Activated T-helper 1 cell treated with anti-CD3 and anti-CD28 coated beads, Interleukin-12 subunit alpha, Interleukin-12 subunit beta, Interleukin-2, Interleukin-4 antibody, amounts not matched to agents 30 ng/mL and 10 ng/mL and 1 ng/mL, durations not matched to agents 14 hours and 24 hours and 36 hours (primary cell): ENCODE measurements around the gene GDAP2. TPM values are rescaled to one million over a fixed set of nuclear protein-coding genes. Genes with fewer than 3 reads are reported as not detected.

Source experiments
- DNase-seq: peaks from one replicate; pipeline ENCODE4 v3.0.0; 2021; ENCODE audit warnings: low spot score
- H3K27ac Mint-ChIP-seq: one replicate; pipeline ENCODE4 v1.8.0; 2021; ENCODE audit warnings: mild to moderate bottlenecking, mixed read lengths
- H3K27me3 Mint-ChIP-seq: one replicate; pipeline ENCODE4 v1.8.0; 2022; ENCODE audit warnings: mild to moderate bottlenecking, moderate library complexity, mixed read lengths; ENCODE audit not compliant: insufficient read depth
- H3K36me3 Mint-ChIP-seq: one replicate; pipeline ENCODE4 v1.8.0; 2021; ENCODE audit warnings: low read depth, mixed read lengths
- H3K4me1 Mint-ChIP-seq: one replicate; pipeline ENCODE4 v1.8.0; 2021; ENCODE audit warnings: low read depth, mixed read lengths
- H3K4me3 Mint-ChIP-seq: one replicate; pipeline ENCODE4 v1.8.0; 2021; ENCODE audit warnings: mild to moderate bottlenecking, moderate library complexity, mixed read lengths
- H3K9me3 Mint-ChIP-seq: one replicate; pipeline ENCODE4 v1.8.0; 2021; ENCODE audit warnings: mixed read lengths
- intact Hi-C: fragments of 100-400 bp; cut with micrococcal nuclease; formaldehyde crosslinking; loops from one replicate; pipeline ENCODE4 v1.15.1; 2024
- total RNA-seq: library from RNA; stranded (reverse); gene quantifications from 2 replicates; pipeline ENCODE4 v1.2.3, GENCODE V29; 2022

Gene GDAP2
- total RNA-seq, 1 donor from 2014 or later: 29.0 TPM

GRCh38 chr1:117826119-117826518 lies 103.3 kb downstream of the GDAP2 start:
- Mint-ChIP-seq H3K27me3 (no peaks in the 10 kb centered on the region), H3K27ac (no peak overlapping the region), H3K36me3 (no peaks in the 10 kb centered on the region), H3K9me3 (peaks cover 4% of the 10 kb centered on the region), H3K4me1 (no peaks in the 10 kb centered on the region), H3K4me3 (no peak overlapping the region)
- DNase-seq: no peak
- intact Hi-C loops: no loop called here

- no peak overlapping the region for H3K4me3 Mint-ChIP-seq
Measured at GRCh38 chr1:117825414-117825813, 104.0 kb downstream of the GDAP2 start.

GRCh38 chr1:117824616-117825015 lies 104.8 kb downstream of the GDAP2 start:
- intact Hi-C loops: no loop called here
- H3K4me1 Mint-ChIP-seq: no peaks in the 10 kb centered on the region
- H3K27ac Mint-ChIP-seq: no peak overlapping the region
- H3K36me3 Mint-ChIP-seq: no peaks in the 10 kb centered on the region
- H3K27me3 Mint-ChIP-seq: no peaks in the 10 kb centered on the region
- no peak overlapping the region for H3K4me3 Mint-ChIP-seq
- peaks cover 4% of the 10 kb centered on the region for H3K9me3 Mint-ChIP-seq
- DNase-seq: no peak

More at GRCh38 chr1:117825414-117825813, 104.0 kb downstream of the GDAP2 start:
- Mint-ChIP-seq H3K36me3 (no peaks in the 10 kb centered on the region), H3K9me3 (peaks cover 4% of the 10 kb centered on the region), H3K27me3 (no peaks in the 10 kb centered on the region), H3K4me1 (no peaks in the 10 kb centered on the region), H3K27ac (no peak overlapping the region)
- intact Hi-C loops: no loop called here
- DNase-seq: no peak

- intact Hi-C loops: no loop called here
- no peaks in the 10 kb centered on the region for H3K36me3 Mint-ChIP-seq
- no peak for DNase-seq
- H3K4me3 Mint-ChIP-seq: no peak overlapping the region
- H3K4me1 Mint-ChIP-seq: no peaks in the 10 kb centered on the region
- no peaks in the 10 kb centered on the region for H3K27me3 Mint-ChIP-seq
- H3K9me3 Mint-ChIP-seq: peaks cover 4% of the 10 kb centered on the region
- no peak overlapping the region for H3K27ac Mint-ChIP-seq
Measured at GRCh38 chr1:117821774-117822482, 107.5 kb downstream of the GDAP2 start.

- Mint-ChIP-seq H3K36me3 (no peaks in the 10 kb centered on the region), H3K27ac (no peak overlapping the region), H3K4me1 (no peaks in the 10 kb centered on the region), H3K4me3 (no peak overlapping the region), H3K9me3 (peaks cover 4% of the 10 kb centered on the region), H3K27me3 (no peaks in the 10 kb centered on the region)
- intact Hi-C loops: no loop called here
- no peak for DNase-seq
Measured at GRCh38 chr1:117821382-117821755, 108.1 kb downstream of the GDAP2 start.

GRCh38 chr1:117820694-117821381 lies 108.6 kb downstream of the GDAP2 start:
- Mint-ChIP-seq H3K36me3 (no peaks in the 10 kb centered on the region), H3K9me3 (peaks cover 4% of the 10 kb centered on the region), H3K27me3 (no peaks in the 10 kb centered on the region), H3K27ac (no peak overlapping the region), H3K4me3 (no peak overlapping the region), H3K4me1 (no peaks in the 10 kb centered on the region)
- DNase-seq: no peak
- intact Hi-C loops: no loop called here

- Mint-ChIP-seq H3K27me3 (no peaks in the 10 kb centered on the region), H3K27ac (no peak overlapping the region), H3K9me3 (peaks cover 4% of the 10 kb centered on the region), H3K36me3 (no peaks in the 10 kb centered on the region), H3K4me3 (no peak overlapping the region), H3K4me1 (no peaks in the 10 kb centered on the region)
- intact Hi-C loops: no loop called here
- no peak for DNase-seq
Measured at GRCh38 chr1:117820096-117820495, 109.3 kb downstream of the GDAP2 start.

GRCh38 chr1:117819301-117819700 lies 110.1 kb downstream of the GDAP2 start:
- H3K27ac Mint-ChIP-seq: no peak overlapping the region
- H3K36me3 Mint-ChIP-seq: no peaks in the 10 kb centered on the region
- H3K4me1 Mint-ChIP-seq: no peaks in the 10 kb centered on the region
- no peaks in the 10 kb centered on the region for H3K27me3 Mint-ChIP-seq
- intact Hi-C loops: no loop called here
- H3K9me3 Mint-ChIP-seq: peaks cover 4% of the 10 kb centered on the region
- no peak overlapping the region for H3K4me3 Mint-ChIP-seq
- DNase-seq: no peak

GRCh38 chr1:117818456-117818855 lies 111.0 kb downstream of the GDAP2 start:
- intact Hi-C loops: no loop called here
- peaks cover 2% of the 10 kb centered on the region for H3K27me3 Mint-ChIP-seq

GRCh38 chr1:117817629-117818028 lies 111.8 kb downstream of the GDAP2 start:
- H3K27me3 Mint-ChIP-seq: peaks cover 3% of the 10 kb centered on the region
- no peak overlapping the region for H3K4me3 Mint-ChIP-seq
- no peak overlapping the region for H3K27ac Mint-ChIP-seq
- DNase-seq: no peak
- intact Hi-C loops: no loop called here
- no peaks in the 10 kb centered on the region for H3K36me3 Mint-ChIP-seq
- H3K4me1 Mint-ChIP-seq: no peaks in the 10 kb centered on the region
- no peaks in the 10 kb centered on the region for H3K9me3 Mint-ChIP-seq

More at GRCh38 chr1:117818456-117818855, 111.0 kb downstream of the GDAP2 start:
- DNase-seq: no peak
- Mint-ChIP-seq H3K36me3 (no peaks in the 10 kb centered on the region), H3K4me3 (no peak overlapping the region), H3K4me1 (no peaks in the 10 kb centered on the region), H3K9me3 (no peaks in the 10 kb centered on the region), H3K27ac (no peak overlapping the region)

GRCh38 chr1:117815926-117816325 lies 113.5 kb downstream of the GDAP2 start:
- H3K27ac Mint-ChIP-seq: no peak overlapping the region
- DNase-seq: no peak
- H3K36me3 Mint-ChIP-seq: no peaks in the 10 kb centered on the region
- no peaks in the 10 kb centered on the region for H3K4me1 Mint-ChIP-seq
- no peaks in the 10 kb centered on the region for H3K9me3 Mint-ChIP-seq
- H3K4me3 Mint-ChIP-seq: no peak overlapping the region
- intact Hi-C loops: no loop called here
- peaks cover 3% of the 10 kb centered on the region for H3K27me3 Mint-ChIP-seq

GRCh38 chr1:117814856-117815797 lies 114.3 kb downstream of the GDAP2 start:
- Mint-ChIP-seq H3K9me3 (no peaks in the 10 kb centered on the region), H3K27me3 (peaks cover 3% of the 10 kb centered on the region), H3K27ac (no peak overlapping the region), H3K4me1 (no peaks in the 10 kb centered on the region), H3K36me3 (no peaks in the 10 kb centered on the region), H3K4me3 (no peak overlapping the region)
- no peak for DNase-seq
- intact Hi-C loops: no loop called here
